Epithelial cell of proximal tubule (primary cell): ENCODE data around the gene LRRN3. TPM values are rescaled to one million over a fixed set of nuclear protein-coding genes. Genes with fewer than 3 reads are reported as not detected.
A peak's percentile ranks its signal among the peaks of the same experiment; 100 is the strongest.

Source experiments
- DNase-seq: peaks from one replicate; pipeline ENCODE4 v3.0.0-alpha.2; 2011; ENCODE audit warnings: low read depth
- H3K4me3 ChIP-seq: 2 replicates; pipeline ENCODE4 v1.5.1; 2011; ENCODE audit warnings: low read depth, mild to moderate bottlenecking, low read length
- total RNA-seq: library from RNA; depleted of rRNA; stranded (reverse); fragments of >200 nt; gene quantifications from 2 replicates; pipeline ENCODE4 v1.2.3, GENCODE V29; 2015
- TF ChIP-seq, protein P1 (sequence below): conservative IDR thresholded peaks from 2 replicates; pipeline ENCODE4 v1.5.1; 2012; ENCODE audit warnings: low read depth, mild to moderate bottlenecking, low read length

Gene LRRN3
- total RNA-seq, 1 donor from 2014 or later = not detected

DNA sequence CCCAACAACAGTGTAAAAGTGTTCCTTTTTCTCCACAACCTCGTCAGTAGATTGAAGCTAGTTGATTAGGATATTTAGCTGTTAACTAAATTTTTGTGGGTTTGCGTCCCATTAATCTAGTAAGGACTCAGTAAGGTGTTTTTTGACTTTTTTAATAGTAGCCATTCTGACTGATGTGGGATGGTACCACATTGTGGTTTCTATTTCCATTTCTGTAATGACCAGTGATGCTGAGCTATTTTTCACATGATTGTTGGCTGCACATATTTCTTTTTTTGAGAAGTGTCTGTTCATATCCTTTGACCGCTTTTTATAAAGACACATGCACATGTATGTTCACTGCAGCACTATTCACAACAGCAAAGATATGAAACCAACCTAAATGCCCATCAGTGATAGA is 5.6 kb upstream of the LRRN3 start:
- H3K4me3 ChIP-seq = no peak overlapping the region
- no peak for DNase-seq
- TF ChIP-seq, protein P1, sequence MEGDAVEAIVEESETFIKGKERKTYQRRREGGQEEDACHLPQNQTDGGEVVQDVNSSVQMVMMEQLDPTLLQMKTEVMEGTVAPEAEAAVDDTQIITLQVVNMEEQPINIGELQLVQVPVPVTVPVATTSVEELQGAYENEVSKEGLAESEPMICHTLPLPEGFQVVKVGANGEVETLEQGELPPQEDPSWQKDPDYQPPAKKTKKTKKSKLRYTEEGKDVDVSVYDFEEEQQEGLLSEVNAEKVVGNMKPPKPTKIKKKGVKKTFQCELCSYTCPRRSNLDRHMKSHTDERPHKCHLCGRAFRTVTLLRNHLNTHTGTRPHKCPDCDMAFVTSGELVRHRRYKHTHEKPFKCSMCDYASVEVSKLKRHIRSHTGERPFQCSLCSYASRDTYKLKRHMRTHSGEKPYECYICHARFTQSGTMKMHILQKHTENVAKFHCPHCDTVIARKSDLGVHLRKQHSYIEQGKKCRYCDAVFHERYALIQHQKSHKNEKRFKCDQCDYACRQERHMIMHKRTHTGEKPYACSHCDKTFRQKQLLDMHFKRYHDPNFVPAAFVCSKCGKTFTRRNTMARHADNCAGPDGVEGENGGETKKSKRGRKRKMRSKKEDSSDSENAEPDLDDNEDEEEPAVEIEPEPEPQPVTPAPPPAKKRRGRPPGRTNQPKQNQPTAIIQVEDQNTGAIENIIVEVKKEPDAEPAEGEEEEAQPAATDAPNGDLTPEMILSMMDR = no peak

DNA sequence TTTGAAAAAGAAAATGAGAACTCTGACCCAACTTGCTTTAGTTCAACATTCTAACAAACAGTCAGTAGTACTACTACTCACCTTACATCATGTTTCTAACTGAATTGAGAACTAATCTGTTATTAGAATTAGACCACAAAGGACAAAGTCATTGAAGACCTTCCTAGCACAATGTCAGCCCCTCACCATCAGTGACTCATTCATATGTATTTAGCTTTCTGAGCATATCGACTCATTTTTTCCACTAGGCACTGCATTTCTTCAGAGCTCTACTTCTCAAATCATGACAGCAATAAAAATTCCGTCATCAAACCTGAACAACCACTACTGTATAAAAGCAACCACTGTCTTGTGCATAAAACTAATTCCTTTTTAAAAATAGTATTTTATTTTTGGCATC is 4.4 kb upstream of the LRRN3 start:
- H3K4me3 ChIP-seq = no peak overlapping the region
- DNase-seq = no peak
- TF ChIP-seq, protein P1 = no peak

DNA sequence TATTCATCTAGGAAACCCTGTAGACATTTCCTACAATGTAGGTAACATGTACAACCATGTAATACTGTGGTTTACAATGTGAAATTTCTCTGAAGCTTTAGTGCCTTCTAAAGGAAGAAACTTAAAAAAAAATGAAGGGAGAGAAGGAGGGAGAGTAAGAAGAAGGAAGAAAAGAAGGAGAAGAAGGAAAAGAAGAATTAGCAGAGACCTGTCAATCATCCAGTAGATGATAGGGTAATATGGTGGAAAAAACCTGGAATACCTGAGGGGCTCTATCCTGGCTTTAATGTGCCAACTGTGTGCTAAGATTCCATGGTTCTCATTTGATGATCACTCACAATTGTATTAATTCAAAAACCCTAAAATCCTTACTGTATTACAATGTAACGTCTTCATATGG is 2.6 kb upstream of the LRRN3 start:
- no peak for DNase-seq
- H3K4me3 ChIP-seq = no peak overlapping the region

DNA sequence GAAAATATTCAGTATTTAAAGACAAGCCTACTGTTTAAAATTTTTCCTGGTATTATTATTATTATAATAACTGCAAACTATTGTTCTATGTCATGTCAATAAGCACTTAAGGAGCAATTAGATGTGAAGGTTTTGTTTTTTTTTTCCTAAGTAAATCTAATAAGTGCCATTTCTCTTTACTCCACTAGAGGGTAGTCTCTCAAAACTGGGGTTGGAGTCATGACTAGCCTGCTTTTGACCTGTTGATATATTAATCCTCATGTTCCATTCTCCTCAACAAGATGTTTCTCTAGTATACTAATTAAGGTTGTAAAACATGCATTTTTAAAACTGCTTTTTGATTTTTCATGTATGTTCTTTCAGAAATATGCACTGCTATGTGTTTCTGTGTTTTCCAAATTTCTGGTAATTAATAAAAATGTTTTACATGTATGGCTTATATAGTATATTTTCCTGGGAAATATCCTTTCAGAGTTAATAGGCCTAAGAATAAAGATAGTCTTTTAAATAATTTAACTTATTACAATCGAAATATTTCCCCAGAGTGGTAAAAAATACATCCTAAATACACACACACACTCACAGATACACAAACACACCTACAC is 1.0 kb upstream of the LRRN3 start:
- no peak overlapping the region for H3K4me3 ChIP-seq
- no peak for DNase-seq
- TF ChIP-seq, protein P1 = peak; percentile 83

More for the DNA sequence above, 2.6 kb upstream of the LRRN3 start:
- TF ChIP-seq, protein P1 = no peak

DNA sequence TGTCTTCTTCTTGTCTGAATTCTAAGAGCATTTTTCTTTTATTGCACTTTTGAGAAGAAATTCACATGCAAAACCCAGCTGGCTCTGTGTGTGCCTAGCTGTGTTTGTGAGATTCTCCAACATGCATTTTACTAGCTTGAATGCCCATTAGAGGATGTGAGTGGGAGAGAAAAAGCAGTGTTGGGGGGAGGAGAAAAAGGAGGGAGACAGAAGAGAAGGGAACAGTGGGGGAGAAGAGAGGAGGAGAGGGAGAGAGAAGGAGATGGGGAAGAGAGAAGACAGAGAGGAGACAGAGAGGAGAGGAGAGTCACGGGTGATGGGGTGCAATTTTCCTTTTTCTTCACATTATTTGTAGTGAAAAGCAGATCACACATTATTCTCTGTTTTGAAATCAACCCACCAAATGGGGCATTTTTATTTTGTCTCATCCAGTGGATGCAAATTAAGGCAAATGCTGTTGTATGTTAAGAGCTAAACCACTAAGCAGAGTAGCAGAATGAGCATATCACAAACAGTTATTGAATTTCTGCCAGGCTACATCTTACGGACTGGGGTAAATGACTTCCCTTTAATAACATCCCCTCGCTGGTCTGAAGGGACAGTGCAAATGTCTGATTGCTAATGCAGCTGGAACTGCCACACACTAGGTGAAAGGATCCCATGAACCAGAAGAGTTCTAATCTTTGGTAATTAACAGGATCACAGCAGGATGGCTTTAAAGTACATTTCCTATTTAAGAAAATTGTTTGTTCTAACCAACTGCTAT is 849 bp downstream of the LRRN3 start:
- peak overlapping the region; percentile 35 for H3K4me3 ChIP-seq
- no peak for DNase-seq
- TF ChIP-seq, protein P1 = no peak

DNA sequence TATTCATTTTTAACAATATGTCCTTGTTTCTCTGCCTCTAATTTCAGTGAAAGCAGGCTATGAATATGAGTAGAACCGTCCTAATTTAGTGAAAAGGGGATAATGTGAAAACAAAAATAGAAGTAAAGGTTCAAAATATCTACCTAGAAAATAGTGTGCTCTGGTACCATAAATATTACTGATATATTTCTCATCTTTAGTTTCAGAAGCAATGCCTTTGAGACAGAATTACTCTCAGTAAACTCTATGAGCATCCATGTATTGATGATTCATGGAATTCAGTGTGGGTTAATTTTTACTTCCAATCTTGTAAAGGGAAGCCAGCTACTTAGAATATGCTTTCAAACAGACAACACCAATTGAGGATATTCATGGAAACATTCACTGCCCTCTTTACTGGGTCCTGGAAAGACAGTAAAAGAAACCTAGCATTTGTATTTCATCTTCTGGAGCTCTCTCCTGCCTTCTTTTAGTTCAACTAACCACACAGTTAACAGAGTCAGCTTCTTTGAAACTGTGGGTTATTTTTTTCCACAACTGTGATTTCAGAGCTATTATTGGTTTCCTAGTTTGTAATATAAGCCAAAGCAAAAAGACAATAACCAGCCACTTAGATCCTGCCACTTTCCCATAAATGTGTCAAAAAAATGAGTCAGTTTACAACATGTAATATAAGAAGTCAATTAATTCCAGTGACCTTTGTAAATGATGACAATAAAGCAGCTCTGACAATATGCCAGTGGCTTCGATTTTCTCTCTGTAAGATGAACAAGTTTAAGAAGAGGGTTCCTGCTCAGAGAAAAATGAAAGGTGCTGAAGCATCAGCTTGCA is 1.7 kb downstream of the LRRN3 start:
- no peak overlapping the region for H3K4me3 ChIP-seq
- DNase-seq = no peak
- TF ChIP-seq, protein P1 = no peak
